Measurements from ENCODE around the gene TNIP2. TPM values are rescaled to one million over a fixed set of nuclear protein-coding genes. Genes with fewer than 3 reads are reported as not detected.

Gene TNIP2
- total and polyA plus RNA-seq, 2 of the 13 experiments (the other 11 are each of a cell fraction or from before 2014, with no cell fraction given) = 25.6 to 38.0 TPM

DNA sequence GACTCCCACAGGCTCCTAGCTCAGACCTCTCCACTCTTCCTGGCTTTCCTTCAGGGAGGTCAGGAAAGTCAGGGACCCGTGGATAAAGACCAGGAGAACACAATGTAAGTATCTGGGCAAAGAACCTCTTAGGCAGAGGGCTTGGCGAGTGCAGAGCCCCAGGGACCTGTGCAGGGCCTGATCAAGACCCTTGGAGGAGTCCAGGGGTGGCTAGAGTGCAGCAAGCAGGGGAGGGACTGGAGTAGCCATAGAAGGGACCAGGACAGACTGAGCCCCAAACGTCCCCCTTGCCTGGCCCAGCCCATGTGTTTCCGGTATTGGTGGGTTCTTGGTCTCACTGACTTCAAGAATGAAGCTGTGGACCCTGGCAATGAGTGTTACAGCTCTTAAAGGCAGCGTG, 5.9 kb upstream of the TNIP2 start:
- TSS peak; percentile 82 for BruUV-seq (replicated peaks)
- peak; percentile 13 for ATAC-seq
- CTCF ChIA-PET (ENCODE audit: low intra/inter-chr PET ratio, low total read pairs) = no interaction called here
- TF ChIP-seq ZNF614 (CRISPR knock-in tag; IDR thresholded peaks at IDR 0.05; ENCODE audit: borderline replicate concordance) = no peak
- TF ChIP-seq, protein P1, sequence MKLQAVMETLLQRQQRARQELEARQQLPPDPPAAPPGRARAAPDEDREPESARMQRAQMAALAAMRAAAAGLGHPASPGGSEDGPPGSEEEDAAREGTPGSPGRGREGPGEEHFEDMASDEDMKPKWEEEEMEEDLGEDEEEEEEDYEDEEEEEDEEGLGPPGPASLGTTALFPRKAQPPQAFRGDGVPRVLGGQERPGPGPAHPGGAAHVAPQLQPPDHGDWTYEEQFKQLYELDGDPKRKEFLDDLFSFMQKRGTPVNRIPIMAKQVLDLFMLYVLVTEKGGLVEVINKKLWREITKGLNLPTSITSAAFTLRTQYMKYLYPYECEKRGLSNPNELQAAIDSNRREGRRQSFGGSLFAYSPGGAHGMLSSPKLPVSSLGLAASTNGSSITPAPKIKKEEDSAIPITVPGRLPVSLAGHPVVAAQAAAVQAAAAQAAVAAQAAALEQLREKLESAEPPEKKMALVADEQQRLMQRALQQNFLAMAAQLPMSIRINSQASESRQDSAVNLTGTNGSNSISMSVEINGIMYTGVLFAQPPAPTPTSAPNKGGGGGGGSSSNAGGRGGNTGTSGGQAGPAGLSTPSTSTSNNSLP (IDR thresholded peaks at IDR 0.05; ENCODE audit: low read depth, low read length) = no peak
- TF ChIP-seq, protein P2, sequence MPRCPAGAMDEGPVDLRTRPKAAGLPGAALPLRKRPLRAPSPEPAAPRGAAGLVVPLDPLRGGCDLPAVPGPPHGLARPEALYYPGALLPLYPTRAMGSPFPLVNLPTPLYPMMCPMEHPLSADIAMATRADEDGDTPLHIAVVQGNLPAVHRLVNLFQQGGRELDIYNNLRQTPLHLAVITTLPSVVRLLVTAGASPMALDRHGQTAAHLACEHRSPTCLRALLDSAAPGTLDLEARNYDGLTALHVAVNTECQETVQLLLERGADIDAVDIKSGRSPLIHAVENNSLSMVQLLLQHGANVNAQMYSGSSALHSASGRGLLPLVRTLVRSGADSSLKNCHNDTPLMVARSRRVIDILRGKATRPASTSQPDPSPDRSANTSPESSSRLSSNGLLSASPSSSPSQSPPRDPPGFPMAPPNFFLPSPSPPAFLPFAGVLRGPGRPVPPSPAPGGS (CRISPR knock-in tag; IDR thresholded peaks at IDR 0.05) = 0 out of 2 replicates have a peak, but pooled peaks have one; percentile 59
- no peak for TF ChIP-seq TRIM24 (CRISPR knock-in tag; IDR thresholded peaks at IDR 0.05)
- TF ChIP-seq ISX (CRISPR knock-in tag; conservative IDR thresholded peaks at IDR 0.05) = no peak
- TF ChIP-seq, protein P3, sequence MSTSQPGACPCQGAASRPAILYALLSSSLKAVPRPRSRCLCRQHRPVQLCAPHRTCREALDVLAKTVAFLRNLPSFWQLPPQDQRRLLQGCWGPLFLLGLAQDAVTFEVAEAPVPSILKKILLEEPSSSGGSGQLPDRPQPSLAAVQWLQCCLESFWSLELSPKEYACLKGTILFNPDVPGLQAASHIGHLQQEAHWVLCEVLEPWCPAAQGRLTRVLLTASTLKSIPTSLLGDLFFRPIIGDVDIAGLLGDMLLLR (CRISPR knock-in tag; IDR thresholded peaks at IDR 0.05) = no peak
- no peak for TF ChIP-seq ZNF850 (CRISPR knock-in tag; conservative IDR thresholded peaks at IDR 0.05)
- TF ChIP-seq, protein P4, sequence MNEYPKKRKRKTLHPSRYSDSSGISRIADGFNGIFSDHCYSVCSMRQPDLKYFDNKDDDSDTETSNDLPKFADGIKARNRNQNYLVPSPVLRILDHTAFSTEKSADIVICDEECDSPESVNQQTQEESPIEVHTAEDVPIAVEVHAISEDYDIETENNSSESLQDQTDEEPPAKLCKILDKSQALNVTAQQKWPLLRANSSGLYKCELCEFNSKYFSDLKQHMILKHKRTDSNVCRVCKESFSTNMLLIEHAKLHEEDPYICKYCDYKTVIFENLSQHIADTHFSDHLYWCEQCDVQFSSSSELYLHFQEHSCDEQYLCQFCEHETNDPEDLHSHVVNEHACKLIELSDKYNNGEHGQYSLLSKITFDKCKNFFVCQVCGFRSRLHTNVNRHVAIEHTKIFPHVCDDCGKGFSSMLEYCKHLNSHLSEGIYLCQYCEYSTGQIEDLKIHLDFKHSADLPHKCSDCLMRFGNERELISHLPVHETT (CRISPR knock-in tag; conservative IDR thresholded peaks at IDR 0.05) = no peak
- TF ChIP-seq ZNF616 (CRISPR knock-in tag; IDR thresholded peaks at IDR 0.05; ENCODE audit: low read depth) = no peak
- no peak for TF ChIP-seq DPF2 (CRISPR knock-in tag; IDR thresholded peaks at IDR 0.05; ENCODE audit: borderline replicate concordance, low read depth)
- TF ChIP-seq IRX3 (CRISPR knock-in tag; IDR thresholded peaks at IDR 0.05; ENCODE audit: borderline replicate concordance, low read depth) = no peak
- TF ChIP-seq, protein P5, sequence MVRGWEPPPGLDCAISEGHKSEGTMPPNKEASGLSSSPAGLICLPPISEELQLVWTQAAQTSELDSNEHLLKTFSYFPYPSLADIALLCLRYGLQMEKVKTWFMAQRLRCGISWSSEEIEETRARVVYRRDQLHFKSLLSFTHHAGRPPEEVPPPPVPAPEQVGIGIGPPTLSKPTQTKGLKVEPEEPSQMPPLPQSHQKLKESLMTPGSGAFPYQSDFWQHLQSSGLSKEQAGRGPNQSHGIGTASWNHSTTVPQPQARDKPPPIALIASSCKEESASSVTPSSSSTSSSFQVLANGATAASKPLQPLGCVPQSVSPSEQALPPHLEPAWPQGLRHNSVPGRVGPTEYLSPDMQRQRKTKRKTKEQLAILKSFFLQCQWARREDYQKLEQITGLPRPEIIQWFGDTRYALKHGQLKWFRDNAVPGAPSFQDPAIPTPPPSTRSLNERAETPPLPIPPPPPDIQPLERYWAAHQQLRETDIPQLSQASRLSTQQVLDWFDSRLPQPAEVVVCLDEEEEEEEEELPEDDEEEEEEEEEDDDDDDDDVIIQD (CRISPR knock-in tag; IDR thresholded peaks at IDR 0.05; ENCODE audit: low read depth) = no peak
- no peak for TF ChIP-seq ZNF431 (CRISPR knock-in tag; IDR thresholded peaks at IDR 0.05; ENCODE audit: borderline replicate concordance, low read depth)
- TF ChIP-seq ZNF501 (CRISPR knock-in tag; IDR thresholded peaks at IDR 0.05) = no peak

More for the DNA sequence above, 5.9 kb upstream of the TNIP2 start:
- intact Hi-C loops (cut with micrococcal nuclease; ENCODE audit: unreplicated experiment) = no loop called here
- Histone ChIP-seq H3K27me3 (ENCODE audit: control insufficient read depth in 1 of 2, insufficient read depth in 2 of 2, low read length in 2 of 2) (no peaks in the 10 kb centered on the region), H4K20me1 (ENCODE audit: insufficient read depth, low read length) (no peaks in the 10 kb centered on the region), H3K9me3 (ENCODE audit: low read length) (no peaks in the 10 kb centered on the region), H3K36me3 (replicated peaks in 1 of 2; ENCODE audit: control insufficient read depth in 1 of 2, insufficient read depth in 2 of 2, low read length in 2 of 2) (no peaks in the 10 kb centered on the region), H3K4me3 (replicated peaks in 1 of 3; ENCODE audit: insufficient read depth in 1 of 3, low read depth in 2 of 3, low read length in 3 of 3) (peak overlapping the region in 2 of 3 experiments; percentile 44 to 73; a peak in 3 of 6 replicates), H3K4me1 (ENCODE audit: insufficient read depth, low read length) (peaks cover 41% of the 10 kb centered on the region), H3K4me2 (ENCODE audit: low read depth, low read length) (peak overlapping the region; percentile 98), H3K27ac (ENCODE audit: extremely low read length, insufficient read depth, low read length) (peak overlapping the region; percentile 80), H2AFZ (ENCODE audit: low read length) (no peak overlapping the region), H3K9ac (ENCODE audit: insufficient read depth, low read depth, low read length) (peak overlapping the region; percentile 72), H3K79me2 (ENCODE audit: insufficient read depth, low read length) (no peaks in the 10 kb centered on the region)
- in situ Hi-C loops (cut with HindIII; ENCODE audit: extremely low pct_ligation_motif_present, low pct_unique_long_range_greater_than_20kb) = no loop called here
- POLR2A ChIA-PET = interaction anchor here (2.0 to 3.9 kb wide), 4 partner anchors 24 to 39 kb away, joined by 6 to 60 read pairs (median 18); partner anchors contain the start of gene SH3BP2
- 58% methylated on average over 5 of the region's 5 CpGs for WGBS (ENCODE audit: low lambda C conversion rate)
- FAIRE-seq (no peak), DNase-seq (ENCODE audit: low spot score) (no peak)
